ENCODE results near the gene ZHX3.

ZHX3 gene

DNA sequence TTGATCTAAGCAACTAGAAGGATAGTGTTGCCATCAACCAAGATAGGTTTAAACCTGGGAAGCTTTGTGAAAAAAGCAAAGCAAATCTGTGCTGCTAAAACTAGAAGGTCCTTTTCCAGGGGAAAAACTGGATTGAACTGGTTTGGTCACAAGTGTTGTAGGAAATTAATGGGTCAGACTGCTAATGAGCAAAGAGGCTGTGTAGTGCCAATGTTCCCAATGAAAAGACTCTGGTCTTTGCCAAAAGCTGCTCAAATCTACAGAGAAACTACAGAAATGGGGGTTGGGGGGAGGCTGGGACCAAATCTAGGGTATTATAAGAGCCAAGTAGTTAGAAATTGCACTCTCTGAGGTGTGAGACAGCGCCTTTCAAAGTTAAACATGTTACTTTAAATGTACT lies 95.2 kb downstream of the ZHX3 start:
- FAIRE-seq: no peak

DNA sequence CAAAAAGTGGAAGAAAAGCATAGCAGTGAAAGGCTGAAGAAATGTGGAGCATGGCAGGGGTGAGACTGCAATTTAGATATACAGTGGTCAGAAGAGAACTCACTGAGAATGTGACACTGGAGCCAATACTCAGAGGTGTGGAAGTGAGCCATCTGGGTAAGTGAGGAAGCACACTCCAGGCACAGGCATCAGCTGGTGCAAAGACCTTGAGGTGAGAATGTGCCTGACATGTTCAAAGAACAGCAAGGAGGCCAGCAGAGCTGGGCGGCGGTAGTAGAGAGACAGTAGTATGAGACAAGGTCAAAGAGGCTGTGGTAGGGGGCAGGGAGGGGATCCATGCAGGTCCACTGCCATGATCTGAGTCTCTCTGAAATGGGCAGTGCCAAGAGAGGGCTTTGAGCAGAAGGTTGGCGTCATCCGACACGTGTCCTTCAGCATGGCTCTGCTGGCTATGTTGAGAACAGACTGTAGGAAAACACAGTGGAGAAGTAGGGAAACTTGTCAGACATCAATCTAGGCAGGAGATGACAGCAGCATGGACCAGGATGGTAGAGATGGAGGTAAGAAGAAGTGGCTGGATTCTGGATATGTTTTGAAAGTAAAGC lies 95.8 kb downstream of the ZHX3 start:
- FAIRE-seq: no peak

DNA sequence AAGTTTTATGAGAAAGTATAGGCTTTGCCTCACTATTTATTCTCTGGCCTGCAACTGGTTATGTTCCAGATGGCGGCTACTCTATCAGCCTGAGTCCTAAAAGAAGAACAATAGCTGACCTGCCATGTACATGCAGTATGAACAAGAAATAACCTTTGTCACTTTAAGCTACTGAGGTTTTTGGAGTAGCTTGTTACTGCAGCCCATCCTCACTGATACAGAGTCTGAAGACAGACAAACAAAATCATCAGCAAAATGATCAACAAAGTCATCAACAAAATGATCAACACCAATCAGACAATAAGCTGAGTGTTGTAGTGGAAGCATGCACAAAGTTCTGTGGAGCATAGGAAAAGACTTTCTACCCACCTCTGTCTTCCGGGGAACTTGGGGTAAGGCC lies 97.7 kb downstream of the ZHX3 start:
- no peak for FAIRE-seq

DNA sequence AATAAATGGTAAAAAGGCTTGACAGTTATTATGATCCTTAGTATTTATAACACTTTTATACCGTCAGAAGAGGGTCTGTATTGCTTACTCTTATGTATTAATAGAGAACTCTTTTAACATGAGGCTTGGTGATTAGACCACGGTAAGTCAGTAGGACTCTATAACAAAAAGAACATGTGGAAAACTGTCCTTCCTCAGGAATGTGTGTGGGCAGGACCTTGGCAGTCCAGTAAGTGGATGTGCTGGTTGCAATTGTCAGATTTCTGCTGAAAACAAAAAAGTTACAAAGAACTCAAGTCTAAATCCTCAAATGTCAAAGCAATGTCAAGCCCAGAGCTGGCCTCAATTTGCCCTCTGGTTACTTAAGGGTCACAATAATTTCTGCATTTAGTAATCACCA lies 99.1 kb downstream of the ZHX3 start:
- no peak for FAIRE-seq

DNA sequence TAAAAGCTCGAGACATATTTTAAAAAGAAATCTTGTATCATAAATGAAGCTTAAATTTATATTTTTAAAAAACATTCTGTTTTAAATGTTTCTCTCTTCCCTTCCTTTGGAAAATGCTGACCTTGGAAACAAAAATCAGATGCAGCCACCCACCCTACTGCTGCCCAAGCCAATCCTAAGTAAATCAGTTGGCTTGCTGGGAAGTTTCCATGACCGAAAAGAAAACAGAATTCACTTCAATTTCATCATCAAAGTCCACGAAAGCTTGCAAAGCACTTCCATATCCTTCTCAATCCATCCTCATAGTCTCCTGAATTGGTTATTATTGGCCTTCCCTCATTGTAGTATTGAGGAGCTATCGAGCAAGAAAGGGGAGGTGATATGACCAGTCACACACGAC lies 100.1 kb downstream of the ZHX3 start:
- FAIRE-seq: no peak

DNA sequence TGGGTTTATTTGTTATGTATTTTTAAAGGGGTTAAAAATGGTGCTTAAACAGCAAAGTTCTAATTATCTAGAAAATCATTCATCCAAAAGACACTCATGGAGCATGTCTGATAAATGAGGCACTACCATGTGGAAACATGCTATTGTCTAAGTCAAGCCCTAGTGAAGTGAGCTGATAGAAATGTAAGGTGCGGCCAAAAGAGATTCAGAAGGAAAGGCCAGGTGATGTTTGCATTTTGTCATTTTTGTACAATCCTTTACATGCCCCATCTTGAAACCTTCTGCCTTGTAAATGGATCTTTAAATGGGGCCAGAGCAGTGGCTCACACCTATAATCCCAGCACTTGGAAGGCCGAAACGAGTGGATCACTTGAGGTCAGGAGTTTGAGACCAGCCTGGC lies 102.9 kb downstream of the ZHX3 start:
- no peak for FAIRE-seq

DNA sequence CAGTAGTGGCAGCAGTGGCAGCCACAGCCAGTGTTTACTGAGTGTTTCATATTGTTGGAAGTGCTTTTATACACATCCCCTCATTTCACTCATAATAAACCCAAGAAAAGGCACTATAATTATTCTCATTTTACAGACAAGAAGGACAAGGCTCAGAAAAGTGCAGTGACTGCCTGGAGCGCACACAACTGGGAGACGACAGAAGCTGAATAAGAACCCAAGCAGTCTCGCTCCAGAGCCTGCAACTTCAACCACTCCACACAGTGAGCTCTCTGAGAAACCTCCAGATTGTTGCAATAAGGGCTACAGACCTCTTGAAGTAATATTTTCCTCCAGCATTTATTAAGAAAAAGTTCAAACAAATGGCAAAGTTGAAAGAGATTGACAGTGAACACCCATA lies 103.3 kb downstream of the ZHX3 start:
- no peak for FAIRE-seq

DNA sequence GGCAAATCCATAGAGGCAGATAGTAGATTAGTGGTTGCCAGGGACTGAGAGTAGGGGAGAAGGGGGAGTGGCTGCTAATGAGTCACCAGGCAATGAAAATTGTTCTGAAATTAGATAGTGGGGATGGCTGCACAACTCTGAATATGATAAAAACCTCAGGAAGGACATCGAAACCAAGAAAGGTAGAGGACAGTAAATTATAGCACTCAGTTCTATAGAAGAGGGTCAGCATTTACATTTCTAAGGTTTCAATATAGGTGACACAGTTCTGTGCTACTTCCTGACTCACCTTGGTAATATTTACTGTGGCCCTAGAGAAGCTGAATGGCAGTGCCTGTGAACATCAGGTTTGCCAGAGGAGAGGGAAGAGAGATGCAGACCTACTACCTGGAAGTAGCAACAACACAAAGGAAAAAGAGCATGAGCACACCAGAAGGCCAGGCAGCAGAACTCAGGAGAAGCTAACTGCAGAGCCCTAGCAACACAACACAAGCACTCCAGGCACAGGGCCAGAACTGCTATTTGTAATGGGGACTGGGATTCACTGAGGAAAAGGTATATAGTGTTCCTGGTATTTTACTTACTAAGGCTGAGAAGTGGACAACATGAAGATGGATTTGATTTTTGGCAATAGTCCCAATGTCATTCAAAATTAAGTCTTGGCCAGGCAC lies 104.2 kb downstream of the ZHX3 start:
- no peak for FAIRE-seq

DNA sequence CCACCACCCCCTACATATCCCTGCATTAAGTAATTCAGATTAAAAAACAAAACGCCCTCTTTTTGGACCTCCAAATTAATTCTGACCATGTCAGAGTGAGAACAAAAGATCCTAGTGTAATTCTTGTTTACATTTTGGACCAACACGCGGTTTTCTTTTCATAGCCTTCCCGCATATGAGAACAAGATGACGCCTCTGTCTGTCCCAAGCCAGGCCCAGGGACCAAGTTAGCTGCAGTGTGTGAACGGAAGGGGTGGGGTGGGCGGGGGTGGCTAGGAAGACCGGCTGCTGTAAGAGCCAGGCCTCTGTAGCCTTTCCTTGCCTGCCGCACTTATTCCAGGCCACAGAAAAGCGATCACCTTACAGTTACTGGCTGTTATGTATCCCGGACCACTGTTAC lies 112.2 kb downstream of the ZHX3 start:
- FAIRE-seq: no peak

DNA sequence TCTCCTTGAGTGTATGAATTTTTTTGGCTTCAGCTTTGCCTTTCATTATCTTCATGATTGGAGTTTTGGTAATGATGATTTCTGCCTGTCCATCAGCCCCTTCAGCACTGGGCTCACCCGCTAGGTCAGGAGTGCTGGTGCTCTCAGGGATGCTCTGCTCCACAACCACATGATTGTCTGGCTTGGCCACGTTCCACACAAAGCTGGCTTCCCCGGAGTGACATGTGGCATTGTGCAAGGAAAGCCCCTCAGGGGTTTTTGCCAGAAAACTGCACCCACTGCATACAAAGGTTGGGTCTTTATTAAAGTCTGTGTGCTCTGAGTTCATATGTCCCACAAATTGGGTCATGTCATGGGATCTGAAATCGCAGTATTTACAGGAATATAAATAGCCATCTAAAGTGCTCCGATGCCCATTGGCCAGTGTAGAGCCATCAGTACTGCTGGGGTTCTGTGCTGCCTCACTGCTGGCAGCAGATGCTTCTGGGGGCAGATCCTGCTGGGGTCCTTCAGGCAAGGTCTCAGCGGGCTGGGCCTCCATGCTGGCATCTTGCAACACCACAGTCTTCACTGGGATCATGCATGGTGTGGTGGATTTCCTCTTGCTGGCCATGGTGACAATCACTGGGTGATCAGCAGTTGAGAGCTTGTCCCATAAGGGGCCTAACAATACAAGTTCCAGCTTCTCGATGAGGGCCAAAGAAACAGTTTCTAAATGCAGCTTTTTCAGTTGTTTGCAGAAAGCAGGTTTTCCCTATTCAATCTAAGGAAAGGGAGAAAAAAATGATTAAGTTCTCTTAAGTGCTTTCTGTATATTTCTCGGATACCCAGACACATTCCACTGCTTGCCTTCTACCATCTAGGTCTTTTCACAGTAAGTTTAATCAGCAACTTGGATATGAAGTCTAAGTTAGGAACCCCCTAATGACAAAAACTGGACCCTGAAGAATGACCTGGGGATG lies 112.9 kb downstream of the ZHX3 start:
- FAIRE-seq: no peak

DNA sequence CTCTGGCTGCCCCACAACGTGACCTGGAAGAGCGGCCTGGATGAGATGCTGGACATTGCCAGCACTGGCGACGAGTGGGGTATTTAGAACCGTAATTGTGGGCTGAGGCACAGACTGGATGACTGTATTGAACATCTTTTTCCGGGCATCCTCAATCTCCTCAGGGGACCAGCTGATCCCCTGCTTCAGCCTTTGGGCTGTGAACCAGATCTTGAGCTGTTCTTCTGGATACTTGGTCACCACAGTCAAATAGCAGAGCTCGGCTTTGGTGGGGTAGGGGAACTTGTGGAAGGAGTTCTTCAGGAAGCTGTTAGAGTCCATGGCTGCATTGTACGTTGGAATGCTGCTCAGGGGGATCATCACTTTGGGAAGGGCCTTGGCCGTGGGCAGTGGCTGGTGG lies 113.9 kb downstream of the ZHX3 start:
- FAIRE-seq: no peak

DNA sequence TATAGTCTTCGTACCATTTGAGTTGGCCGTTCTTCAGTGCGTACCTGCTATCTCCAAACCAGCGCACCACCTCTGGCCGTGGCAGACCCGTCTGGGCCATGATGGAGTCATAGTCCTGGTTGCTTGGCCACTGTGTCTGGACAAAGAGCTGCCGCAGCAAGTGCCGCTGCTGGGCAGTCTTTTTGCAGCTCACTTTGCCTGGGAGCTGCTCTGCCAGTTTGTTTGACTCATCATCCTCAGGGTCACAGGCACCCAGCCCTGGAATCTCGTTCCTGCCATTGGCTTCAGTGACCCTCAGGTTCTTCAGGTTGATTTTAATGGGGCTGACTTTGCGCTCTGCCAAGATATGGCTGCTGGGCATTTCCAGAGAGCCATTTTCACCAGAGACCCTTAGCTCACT lies 115.1 kb downstream of the ZHX3 start:
- FAIRE-seq: no peak

DNA sequence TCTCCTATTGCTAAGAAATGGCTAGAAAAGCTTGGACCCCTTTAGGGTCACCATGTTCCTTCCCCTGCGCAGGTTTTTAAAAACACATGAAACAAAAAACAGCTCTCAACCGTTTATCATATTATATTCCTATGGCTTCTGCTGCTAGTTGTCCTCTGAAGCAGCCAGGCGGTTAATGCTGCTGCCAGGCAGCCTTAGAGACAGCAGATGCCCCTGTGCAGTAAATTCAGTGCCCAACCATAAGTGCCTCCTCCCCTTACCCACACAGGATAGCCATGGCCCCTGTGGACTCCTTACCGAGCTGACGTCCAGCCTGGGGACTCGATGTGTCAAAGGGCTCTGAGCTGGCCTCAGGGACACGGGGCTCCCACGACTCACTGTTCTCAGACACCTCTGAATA lies 115.8 kb downstream of the ZHX3 start:
- FAIRE-seq: no peak

DNA sequence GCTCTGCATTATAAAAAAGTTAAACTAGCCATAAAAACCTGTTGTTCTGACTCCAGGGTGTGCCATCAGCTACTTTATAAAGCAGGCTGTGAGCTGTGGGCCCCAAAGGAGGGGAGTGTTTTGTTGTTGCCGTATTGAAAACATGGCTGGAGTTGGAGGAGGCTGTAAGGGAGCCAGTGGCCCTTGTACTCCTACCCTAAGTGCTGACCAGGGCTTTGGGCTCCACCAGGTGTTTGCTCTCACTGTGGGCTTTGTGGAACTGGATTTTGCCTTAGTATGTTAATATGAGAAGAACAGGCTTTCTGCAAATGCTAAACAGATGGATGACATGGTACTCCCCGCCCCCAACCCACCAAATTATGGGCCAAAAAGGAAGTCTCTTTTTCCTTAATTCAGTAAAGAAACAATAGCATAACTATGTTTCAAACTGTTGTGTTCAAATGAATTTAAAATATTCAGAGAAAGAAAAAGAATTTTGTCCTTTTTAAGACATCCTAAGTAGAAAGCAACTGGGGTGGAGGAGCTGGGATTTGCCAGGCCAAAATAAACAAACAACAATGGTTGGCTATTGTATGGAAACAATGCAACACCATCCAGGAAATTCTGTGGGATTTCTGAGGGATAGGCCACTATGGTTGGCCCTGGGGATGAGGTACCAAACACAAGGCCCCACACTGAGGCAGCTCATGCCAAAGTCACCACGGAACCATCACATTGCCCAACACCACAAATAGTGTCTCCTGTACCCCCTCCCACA lies 116.9 kb downstream of the ZHX3 start:
- FAIRE-seq: no peak

DNA sequence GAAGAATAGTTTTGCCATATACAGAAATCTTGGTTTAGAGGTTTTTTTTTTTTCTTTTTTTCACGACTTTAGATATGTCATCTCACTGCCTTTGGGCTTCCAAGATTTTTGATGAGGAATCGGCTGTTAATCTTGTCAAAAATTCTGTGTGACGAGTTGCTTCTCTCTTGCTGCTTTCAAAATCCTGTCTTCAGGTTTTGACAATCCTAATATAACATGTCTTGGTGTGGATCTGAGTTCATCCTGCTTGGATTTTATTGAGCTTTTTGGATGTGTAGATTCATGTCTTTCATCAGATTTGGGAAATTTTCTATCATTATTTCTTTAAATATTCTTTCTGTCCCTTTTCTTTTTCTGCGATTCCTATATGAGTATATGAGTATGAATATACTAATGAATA lies 119.1 kb downstream of the ZHX3 start:
- FAIRE-seq: no peak

DNA sequence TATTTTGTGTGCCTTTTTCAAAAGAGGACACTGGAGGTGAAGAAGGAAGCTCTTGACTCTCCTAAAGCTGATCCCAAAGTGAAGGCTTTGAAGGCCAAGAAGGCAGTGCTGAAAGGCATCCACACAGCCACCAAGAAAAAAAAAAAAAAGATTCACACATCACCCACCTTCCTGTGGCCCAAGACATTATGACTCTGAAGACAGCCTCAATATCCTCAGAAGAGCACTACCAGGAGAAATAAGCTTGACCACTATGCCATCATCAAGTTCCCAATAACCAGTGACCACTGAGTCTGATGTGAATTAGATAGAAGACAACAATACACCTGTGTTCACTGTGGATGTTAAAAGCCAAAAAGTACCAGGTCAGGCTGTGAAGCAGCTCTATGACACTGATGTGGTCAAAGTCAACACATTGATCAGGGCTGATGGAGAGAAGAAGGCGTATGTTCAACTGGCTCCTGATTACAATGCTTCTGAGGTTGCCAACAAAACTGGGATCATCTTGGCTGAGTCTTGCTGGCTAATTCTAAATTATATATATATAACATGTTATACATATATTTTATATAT lies 120.8 kb downstream of the ZHX3 start:
- no peak for FAIRE-seq

DNA sequence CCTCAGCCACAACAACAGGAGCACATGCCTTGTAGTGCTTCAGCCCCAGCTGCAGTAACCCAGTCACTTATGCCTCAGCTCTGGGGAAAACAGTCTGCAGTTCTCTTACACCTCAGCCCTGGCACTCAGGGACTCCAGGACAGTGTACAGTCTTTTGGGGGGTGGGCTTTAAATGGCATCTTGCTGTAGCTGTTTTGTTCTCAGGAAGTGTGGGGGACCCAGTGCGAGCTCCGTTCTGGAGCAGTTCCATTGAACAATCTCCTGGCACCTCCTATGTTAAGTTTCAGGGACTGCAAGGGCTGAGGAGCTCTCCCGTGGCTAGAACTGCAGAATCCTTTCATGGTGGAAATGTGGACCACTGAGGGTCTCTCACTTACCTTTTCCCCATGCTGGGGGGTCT lies 125.0 kb downstream of the ZHX3 start:
- no peak for FAIRE-seq

DNA sequence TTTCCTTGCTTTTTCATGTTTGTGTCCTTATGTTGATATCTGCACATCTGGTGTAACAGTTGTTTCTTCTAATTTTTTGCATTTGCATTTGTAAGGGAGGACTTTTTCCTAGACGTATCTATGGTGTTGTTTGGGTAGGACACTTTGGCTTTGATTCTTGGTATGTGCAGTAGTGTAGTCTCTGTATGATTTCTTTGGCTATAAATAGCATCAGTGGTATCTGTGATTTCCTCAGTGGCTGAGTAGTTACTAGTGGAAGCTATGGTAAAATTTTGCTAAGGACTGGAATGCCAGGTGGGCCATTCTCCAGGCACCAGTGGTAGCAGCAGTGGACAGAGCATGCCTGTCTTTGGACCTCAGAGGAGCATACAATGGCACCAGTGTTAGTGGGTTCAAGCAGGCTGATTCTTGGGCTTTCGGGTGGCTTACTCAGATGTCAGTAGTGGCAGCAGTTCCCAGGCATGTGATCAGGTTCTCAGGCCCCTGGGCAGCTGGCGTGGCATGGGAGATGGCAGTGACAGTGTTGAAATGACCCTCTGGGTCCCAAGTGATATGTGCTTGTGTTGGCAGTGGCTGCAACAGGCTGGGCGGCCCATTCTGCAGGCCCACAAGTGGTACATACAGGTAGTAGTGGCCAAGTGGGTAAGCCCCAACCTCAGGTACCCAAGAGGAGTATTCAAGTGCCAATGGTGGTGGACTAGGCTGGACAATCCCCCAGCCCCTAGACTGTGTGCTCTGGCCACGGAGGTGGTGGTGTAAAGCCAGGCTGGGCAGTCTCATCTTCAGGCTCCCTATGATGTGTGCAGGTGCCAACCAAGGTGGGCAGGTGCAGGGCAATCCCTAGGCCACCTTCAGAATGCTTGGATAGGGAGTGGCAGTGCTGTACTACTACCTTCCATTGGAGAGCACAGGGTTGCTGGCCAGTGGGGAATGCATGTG lies 125.7 kb downstream of the ZHX3 start:
- no peak for FAIRE-seq

DNA sequence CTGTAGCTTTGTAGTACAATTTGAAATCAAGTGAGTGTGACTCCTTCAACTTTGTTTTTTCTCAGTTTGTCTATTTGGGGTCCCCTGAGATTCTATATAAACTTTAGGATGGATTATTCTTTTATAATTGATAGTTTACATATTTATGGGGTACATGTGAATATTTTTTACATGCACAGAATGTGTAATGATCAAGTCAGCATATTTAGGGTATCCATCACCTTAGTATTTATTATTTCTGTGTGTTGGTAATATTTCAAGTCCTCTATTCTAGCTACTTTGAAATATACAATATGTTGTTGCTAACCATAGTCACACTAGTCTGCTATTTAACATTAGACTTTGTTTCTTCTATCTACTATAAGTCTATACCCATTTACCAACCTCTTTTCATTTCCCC lies 129.9 kb downstream of the ZHX3 start:
- no peak for FAIRE-seq

DNA sequence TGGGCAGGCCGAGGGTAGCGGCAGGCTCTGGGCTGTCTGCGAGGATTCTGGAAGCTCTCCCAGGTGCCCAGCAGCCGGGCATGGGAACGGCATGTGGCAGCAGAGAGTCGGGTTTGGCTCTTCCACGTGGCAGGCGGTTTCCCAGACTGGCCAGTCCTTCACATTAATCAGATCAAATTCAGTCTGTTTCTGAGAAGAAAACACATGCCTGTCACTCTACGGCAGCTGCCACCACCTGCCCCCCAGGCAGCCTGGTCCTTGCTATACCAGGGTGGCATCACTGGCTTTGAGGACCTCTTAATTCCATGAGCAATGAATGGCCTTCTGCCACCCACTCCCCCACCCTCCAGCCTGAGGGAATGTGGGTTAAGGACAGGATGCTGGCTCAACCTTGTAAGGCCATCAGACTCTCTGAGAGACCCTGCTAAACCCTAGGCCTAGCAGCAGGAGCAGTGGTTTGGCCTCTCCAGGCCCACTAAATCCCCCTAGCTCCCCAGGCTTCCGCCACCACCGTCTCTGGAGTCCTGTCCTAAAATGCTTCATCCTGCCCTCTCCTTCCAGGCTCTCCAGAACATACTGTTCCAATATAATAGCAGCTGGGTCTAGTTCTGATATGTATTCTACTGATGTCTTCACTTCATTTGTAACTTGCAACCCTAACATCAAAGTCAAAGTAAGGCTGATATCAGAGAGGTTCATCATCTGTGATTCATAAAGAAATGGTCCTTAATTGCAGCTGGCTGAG lies 132.3 kb downstream of the ZHX3 start:
- no peak for FAIRE-seq

DNA sequence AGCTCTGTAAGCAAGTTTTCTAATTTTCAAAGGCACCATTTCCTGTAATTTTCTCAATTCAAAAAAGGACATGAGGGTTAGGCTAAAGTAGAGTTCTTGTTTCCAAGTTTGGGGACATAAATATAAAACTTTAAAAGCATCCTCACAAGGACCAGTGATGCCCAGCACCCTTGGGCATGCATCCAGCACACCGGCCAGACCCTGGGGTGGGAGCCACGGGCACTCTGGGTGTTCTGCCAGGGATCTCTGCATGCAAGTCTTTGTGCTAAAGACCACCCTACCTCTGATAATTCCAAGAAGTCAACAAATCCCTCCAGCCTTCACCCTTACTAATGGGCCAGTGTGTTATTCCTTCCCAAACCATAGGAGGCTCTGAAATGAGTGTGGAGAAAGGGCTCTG lies 133.7 kb downstream of the ZHX3 start:
- no peak for FAIRE-seq

All from islet of Langerhans (tissue), 1 donor.